Measurements from ENCODE around the gene FLRT2.

DNA sequence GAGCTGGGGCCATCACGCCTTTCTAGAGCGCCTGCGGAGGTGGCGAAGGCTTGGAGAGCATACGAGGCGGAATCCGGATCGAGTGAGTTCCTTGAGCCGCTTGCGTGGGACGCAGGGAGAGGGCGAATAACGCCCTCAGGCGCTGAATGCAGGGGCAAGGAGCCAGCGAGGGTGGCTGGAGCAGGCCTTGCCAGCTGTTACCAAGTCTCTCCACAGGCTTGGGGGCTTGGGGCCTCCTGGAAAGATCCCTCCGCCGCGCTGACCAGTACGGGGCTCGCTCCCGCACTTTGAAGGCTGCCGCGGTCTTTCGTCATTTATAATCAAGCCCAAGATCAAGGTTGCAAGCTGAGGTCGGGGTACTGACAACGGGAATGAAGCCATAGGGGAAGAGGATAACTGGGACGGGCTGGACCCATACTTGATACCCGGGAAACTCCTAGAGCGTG, 1.2 kb downstream of the FLRT2 start:
- no peak for TF ChIP-seq SPI1 (IDR thresholded peaks at IDR 0.05; ENCODE audit: low read depth, low read length)
- no peak for TF ChIP-seq POLR2A (IDR thresholded peaks at IDR 0.05; ENCODE audit: low read depth, low read length)
- TF ChIP-seq TAF1 (IDR thresholded peaks at IDR 0.05; ENCODE audit: low read depth, low read length): no peak
- no peak for TF ChIP-seq POLR2AphosphoS5 (IDR thresholded peaks at IDR 0.05; ENCODE audit: low read depth, low read length)

All from GM12891 (cell line).